ENCODE results near the gene NTRK3.

GRCh38 chr15:87841426-87841998 lies 415.0 kb downstream of the NTRK3 start:
- TF ChIP-seq CREB5 (CRISPR knock-in tag; IDR thresholded peaks at IDR 0.05; ENCODE audit: low read depth) (no peak), ZFP30 (CRISPR knock-in tag; IDR thresholded peaks at IDR 0.05) (no peak), RARB (CRISPR knock-in tag; IDR thresholded peaks at IDR 0.05) (no peak), PPARA (CRISPR knock-in tag; IDR thresholded peaks at IDR 0.05; ENCODE audit: borderline replicate concordance) (no peak), ZNF70 (CRISPR knock-in tag; IDR thresholded peaks at IDR 0.05) (no peak), GLIS3 (CRISPR knock-in tag; IDR thresholded peaks at IDR 0.05) (no peak), ARNTL (CRISPR knock-in tag; IDR thresholded peaks at IDR 0.05; ENCODE audit: borderline replicate concordance, low read depth) (no peak), ISL1 (CRISPR knock-in tag; IDR thresholded peaks at IDR 0.05) (no peak), TOX (CRISPR knock-in tag; IDR thresholded peaks at IDR 0.05; ENCODE audit: borderline replicate concordance) (no peak)

Data from SK-N-SH treated with all-trans-retinoic acid at 6 μM for 48 hours (cell line).